Measurements from ENCODE around the gene SLC35F3. TPM values are rescaled to one million over a fixed set of nuclear protein-coding genes. Genes with fewer than 3 reads are reported as not detected.

SLC35F3 gene
- polyA plus RNA-seq, 1 donor = 0.58 TPM

GRCh38 chr1:234373064-234373958 is 468.8 kb downstream of the SLC35F3 start, which contains the start of gene COA6:
Gene COA6, plus strand, starts transcription at chr1:234373456. Its CDS starts 11 bp downstream, at chr1:234373467.
- DNase-seq = peak; percentile 92

DNA sequence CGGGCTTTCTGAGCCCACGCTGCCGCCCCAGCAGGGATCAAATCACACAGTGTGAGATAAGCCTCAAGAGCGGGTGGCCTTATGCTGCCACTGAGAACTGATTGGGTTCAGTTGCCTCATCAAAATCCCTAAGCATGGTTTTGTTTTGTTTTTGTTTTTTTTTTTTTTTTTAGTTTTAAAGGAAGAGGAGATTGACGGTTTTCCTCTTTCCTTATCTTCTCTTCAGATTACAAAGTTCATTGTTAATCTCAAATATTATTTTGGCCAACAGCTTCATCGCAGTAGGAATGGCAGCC is 469.4 kb downstream of the SLC35F3 start:
- DNase-seq = no peak
